PFSK-1 (cell line): ENCODE results near the gene EIF2S2.

Source experiments
- FOXP2 ChIP-seq: optimal IDR thresholded peaks from 2 replicates; pipeline ENCODE3; 2011; ENCODE audit warnings: borderline replicate concordance, control low read depth, inconsistent platforms; ENCODE audit not compliant: insufficient read depth; ENCODE audit errors: extremely low read length, extremely low read depth
- POLR2AphosphoS5 ChIP-seq: IDR thresholded peaks from 2 replicates; pipeline ENCODE4 v1.6.1; 2012; ENCODE audit warnings: low read depth, mild to moderate bottlenecking, control low read depth, low read length, moderate library complexity
- REST ChIP-seq, 2 experiments: IDR thresholded peaks; 2 replicates each; pipeline versions ENCODE4 v1.6.1 to v1.8.0; 2011 to 2012; ENCODE audit warnings: low read depth in 2 of 2, low read length in 2 of 2, control low read depth in 1 of 2, inconsistent platforms in 1 of 2, mild to moderate bottlenecking in 1 of 2, moderate library complexity in 1 of 2; ENCODE audit not compliant: insufficient read depth in 1 of 2
- SIN3A ChIP-seq: IDR thresholded peaks from 2 replicates; pipeline ENCODE4 v1.6.1; 2012; ENCODE audit warnings: mild to moderate bottlenecking, low read length, moderate library complexity, borderline replicate concordance; ENCODE audit not compliant: insufficient read depth
- TAF1 ChIP-seq: IDR thresholded peaks from 2 replicates; pipeline ENCODE4 v1.6.1; 2012; ENCODE audit warnings: low read length, control low read depth, borderline replicate concordance; ENCODE audit not compliant: insufficient read depth

The EIF2S2 gene

GRCh38 chr20:34108616-34109174, 3.3 kb downstream of the EIF2S2 start:
- TF ChIP-seq SIN3A (no peak), POLR2AphosphoS5 (no peak; the same call in 1 of the 2 replicates), REST (IDR thresholded peaks at IDR 0.05; ENCODE audit: insufficient read depth in 1 of 2, low read depth in 2 of 2, low read length in 2 of 2) (no peak), FOXP2 (no peak), TAF1 (no peak)

GRCh38 chr20:34105978-34106675, 5.9 kb downstream of the EIF2S2 start:
- TF ChIP-seq POLR2AphosphoS5, result no peak

- TF ChIP-seq FOXP2 (no peak), POLR2AphosphoS5 (no peak), TAF1 (no peak), REST (IDR thresholded peaks at IDR 0.05; ENCODE audit: insufficient read depth in 1 of 2, low read depth in 2 of 2, low read length in 2 of 2) (no peak), SIN3A (no peak)
These were observed 8.0 kb downstream of the EIF2S2 start for GRCh38 chr20:34104059-34104458.

DNA sequence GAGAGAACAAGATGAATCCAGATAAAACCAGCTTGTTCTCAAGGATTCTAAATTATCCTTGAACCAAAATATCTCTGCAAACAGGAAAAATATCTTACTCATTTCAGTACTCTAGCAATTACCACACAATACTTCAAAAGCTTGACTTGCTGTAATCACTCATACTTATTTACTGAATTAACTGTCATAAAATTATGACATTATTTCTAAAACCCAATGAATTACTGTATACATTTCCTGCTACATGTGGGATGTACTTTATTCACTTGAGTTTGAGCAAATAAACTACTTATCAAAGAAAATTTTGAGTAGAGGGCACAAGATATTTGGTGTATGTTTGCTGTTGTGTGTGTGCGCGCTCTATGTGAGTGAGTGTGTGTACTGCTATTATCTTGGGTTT, 9.7 kb downstream of the EIF2S2 start:
- TF ChIP-seq SIN3A (no peak), REST (IDR thresholded peaks at IDR 0.05; ENCODE audit: insufficient read depth in 1 of 2, low read depth in 2 of 2, low read length in 2 of 2) (no peak)

- TF ChIP-seq TAF1 (no peak), FOXP2 (no peak), REST (IDR thresholded peaks at IDR 0.05; ENCODE audit: insufficient read depth in 1 of 2, low read depth in 2 of 2, low read length in 2 of 2) (no peak), POLR2AphosphoS5 (no peak), SIN3A (no peak)
These were observed 11.5 kb downstream of the EIF2S2 start for GRCh38 chr20:34100576-34100975.
